GM20000 (cell line): ENCODE measurements around the gene APEX2.
"Not testable (repeated sequence)": the region's sequence is repeated elsewhere in the genome, so short reads cannot be mapped to it uniquely, and the experiment has no call there.

Source experiments
- DNase-seq: peaks from one replicate; pipeline ENCODE4 v3.0.0; 2012; ENCODE audit warnings: low spot score
- TF ChIP-seq, protein P1 (sequence below): IDR thresholded peaks from 2 replicates; pipeline ENCODE4 v1.5.1; 2012; ENCODE audit warnings: mild to moderate bottlenecking, control low read depth; ENCODE audit errors: extremely low read depth, missing control alignments

Gene APEX2

DNA sequence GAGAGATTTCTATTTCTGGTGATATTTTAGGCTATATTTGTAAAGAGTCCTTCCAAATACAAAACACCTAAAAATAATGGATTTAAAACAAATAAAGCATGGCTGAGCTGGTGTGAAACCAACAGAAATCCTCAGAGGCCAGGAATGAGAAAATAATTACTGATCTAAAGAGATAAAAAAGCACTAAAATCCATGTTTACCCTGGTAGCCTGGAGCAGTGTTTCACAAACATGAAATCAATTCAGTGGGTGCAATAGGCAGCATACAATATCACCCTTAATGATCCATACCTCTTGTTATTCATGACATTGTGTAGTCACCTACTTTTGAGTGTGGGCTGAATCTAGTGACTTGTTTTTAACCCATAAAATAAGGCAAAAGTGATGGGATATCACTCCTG is 20.7 kb upstream of the APEX2 start:
- DNase-seq: no peak
- TF ChIP-seq, protein P1, sequence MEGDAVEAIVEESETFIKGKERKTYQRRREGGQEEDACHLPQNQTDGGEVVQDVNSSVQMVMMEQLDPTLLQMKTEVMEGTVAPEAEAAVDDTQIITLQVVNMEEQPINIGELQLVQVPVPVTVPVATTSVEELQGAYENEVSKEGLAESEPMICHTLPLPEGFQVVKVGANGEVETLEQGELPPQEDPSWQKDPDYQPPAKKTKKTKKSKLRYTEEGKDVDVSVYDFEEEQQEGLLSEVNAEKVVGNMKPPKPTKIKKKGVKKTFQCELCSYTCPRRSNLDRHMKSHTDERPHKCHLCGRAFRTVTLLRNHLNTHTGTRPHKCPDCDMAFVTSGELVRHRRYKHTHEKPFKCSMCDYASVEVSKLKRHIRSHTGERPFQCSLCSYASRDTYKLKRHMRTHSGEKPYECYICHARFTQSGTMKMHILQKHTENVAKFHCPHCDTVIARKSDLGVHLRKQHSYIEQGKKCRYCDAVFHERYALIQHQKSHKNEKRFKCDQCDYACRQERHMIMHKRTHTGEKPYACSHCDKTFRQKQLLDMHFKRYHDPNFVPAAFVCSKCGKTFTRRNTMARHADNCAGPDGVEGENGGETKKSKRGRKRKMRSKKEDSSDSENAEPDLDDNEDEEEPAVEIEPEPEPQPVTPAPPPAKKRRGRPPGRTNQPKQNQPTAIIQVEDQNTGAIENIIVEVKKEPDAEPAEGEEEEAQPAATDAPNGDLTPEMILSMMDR: no peak

DNA sequence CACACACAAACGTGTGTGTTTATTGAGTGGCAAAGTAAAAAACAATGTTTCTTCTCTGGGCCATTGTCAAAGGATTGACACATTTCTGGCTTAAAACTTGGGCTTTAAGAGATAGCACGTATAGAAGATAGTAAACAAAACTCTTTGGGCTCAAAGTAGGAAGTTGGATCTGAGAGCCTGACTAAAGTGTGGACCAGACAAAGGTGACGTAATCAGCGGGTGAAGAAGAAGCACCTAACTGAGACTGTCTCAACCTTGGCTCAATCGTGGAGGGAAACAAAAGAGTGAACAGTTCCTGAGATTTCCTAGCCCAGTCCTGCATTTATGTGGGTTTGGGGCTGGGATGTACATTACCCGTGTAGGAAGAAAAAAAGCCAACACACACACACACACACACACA is 19.8 kb upstream of the APEX2 start:
- TF ChIP-seq, protein P1: no peak
- no peak for DNase-seq

DNA sequence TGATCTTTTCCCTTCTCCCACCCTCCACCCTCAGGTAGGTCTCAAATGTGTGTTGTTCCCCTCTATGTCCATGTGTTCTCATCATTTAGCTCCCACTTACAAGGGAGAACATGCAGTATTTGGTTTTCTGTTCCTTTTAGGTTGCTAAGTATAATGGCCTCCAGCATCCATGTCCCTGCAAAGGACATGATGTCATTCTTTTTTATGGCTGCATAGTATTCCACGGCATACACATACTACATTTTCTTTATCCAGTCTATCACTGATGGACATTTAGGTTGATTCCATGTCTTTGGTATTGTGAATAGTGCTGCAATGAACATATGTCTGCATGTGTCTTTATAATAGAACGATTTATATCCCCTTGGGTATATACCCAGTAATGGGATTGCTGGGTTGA is 16.9 kb upstream of the APEX2 start:
- DNase-seq: not testable (repeated sequence)

DNA sequence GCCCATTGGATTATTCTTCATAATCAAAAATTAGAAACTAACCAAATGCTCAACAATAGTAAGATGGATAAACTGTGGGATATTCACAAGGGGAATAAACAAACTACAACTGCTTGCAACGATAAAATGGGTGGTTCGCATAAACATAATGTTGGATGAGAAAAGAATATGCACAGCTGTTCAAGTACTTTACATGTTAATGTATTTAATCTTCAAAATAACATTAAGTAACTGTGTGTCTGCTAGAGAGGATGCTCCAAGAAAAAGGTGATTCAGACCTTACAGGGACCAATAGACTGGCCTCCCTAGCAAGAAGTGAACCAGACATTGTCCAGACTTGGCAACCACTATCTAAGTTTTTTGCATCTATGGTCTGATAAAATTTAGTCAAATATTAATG is 8.5 kb upstream of the APEX2 start:
- no peak for DNase-seq
- TF ChIP-seq, protein P1: no peak

DNA sequence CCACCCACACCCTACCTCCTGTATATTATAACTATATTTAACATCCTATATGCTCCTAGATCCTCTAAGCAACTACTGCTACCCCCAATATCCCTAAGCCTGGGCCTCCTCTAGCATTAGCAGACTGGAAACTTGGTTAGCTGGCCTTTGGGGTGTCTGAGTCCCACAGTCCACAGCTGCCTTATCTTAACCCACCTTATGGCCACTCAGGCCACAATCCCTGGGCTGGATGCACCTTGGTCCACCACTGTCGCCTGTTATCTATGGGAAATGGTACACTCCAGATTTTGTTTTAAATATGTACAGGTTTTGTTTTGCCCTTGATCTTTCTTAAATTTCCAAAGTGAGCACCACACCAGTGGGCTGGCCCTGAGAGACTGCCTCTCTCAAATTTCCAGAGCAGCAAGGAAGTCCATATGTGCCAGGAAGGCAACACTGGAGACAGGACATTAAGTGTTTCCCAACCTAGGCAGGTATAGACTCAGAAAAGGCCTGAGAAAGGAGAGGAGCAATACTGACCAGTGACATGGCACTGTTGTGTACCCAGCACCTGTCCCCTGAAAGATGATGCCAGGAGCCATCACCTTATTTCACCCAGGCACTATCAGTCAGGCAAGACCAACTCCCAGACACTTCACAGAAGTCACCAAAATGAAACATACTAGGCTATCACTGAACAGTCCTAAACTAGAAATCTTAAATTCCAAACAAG is 7.1 kb upstream of the APEX2 start:
- TF ChIP-seq, protein P1: no peak
- DNase-seq: no peak

DNA sequence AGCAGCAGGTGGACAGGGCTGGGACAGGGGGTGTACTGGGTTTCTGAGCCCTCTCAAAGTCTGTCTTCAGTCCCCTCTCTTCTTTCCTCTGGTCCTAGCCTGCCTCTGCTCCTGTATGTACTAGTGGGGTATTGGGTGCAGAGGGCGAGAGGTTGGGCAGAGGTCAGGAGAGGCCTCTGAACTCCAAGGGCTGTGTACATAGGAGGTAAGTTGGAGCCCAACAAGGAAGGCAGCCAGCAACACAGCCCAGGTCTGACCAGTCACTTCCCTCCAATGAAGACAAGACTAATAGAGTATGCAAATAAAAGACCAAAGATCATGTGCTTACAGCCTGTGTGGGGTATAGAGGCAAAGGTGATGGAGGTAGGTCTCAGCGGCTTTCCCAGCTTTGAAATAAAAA is 6.1 kb upstream of the APEX2 start, which contains the start of gene PFKFB1:
Gene PFKFB1, minus strand, starts transcription at position 90 of the 400 bp plus-strand sequence. CDS start 181 bp downstream, outside the sequence.
- TF ChIP-seq, protein P1: no peak
- no peak for DNase-seq

DNA sequence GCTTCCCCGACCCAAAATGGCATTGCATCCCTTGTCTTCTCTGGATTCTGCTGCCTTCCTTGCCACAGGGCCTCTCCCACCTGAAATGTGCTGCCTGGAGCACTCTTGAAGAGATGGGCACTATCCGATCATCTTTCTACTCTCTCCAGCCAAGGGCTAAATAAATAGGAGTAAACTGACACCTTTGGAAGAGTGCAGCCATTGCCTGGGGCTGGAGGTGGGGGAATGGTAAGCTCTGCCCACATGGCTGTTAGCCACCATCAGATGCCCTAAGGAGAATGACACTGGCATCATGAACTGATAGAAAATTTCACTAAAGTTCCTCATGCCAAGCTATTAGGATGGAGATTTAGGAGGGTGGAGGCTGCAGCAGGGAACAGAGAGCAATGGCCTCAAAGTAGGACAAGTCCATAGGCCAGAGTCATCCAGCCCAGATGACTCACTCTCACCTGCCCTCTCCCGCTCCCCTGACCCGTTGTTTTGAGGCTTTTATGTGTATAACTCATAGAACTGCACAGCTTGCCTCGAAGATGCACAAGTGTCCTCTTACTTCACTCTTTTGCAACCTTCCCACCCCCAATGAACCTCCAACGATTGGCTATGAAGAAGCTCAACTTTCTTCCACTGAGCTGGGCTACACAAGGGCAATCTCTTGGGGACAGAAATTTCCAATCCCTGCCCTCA is 5.4 kb upstream of the APEX2 start:
- DNase-seq: no peak
- TF ChIP-seq, protein P1: no peak

DNA sequence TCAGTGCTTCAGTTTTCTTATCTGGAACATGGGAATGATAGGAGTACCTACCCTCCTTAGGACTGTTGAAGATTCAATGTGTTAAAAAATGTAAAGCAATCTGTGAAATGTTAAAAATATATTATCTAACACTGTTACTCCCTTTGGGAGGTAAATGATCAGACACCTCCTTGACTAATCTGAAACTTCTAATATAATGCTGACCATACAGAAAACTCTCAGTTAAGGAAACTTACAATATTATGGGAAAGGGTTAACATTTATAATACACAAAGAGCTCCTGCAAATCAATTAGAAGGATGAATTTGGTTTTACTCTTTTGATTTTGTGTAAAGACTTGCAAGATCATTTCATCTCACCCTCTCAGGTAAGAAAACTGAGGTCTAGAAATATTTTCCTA is 4.5 kb upstream of the APEX2 start:
- DNase-seq: no peak
- TF ChIP-seq, protein P1: no peak
